H1 (cell line): ENCODE measurements around the gene SLC4A1AP. TPM values are rescaled to one million over a fixed set of nuclear protein-coding genes. Genes with fewer than 3 reads are reported as not detected.

Source experiments
- CTCF ChIA-PET: fragments of 300-600 bp; sonication (Branson Sonifier 250); formaldehyde crosslinking; loops from one replicate; lab custom pipeline; 2021; ENCODE audit not compliant: partially characterized antibody; lab: Charles Lee
- POLR2A ChIA-PET: fragments of 300-600 bp; sonication (Branson Sonifier 250); formaldehyde crosslinking; loops from one replicate; lab custom pipeline; 2021; ENCODE audit warnings: inconsistent platforms; ENCODE audit not compliant: partially characterized antibody; lab: Charles Lee
- DNase-seq, 2 experiments: peaks; one replicate each; pipeline versions ENCODE4 v3.0.0 to v3.0.0-alpha.2; 2010 to 2022; ENCODE audit warnings: low spot score in 2 of 2, low read depth in 1 of 2, mixed read lengths in 1 of 2
- FAIRE-seq: peaks from 2 replicates; lab custom pipeline; 2011; peaks lifted over from hg19 to GRCh38; lab: Jason Lieb, UNC
- H2AFZ ChIP-seq: 2 replicates; pipeline ENCODE4 v1.8.1; 2012; ENCODE audit warnings: low read length, inconsistent platforms
- H2AK5ac ChIP-seq: 2 replicates; pipeline ENCODE4 v1.6.1; 2013; ENCODE audit warnings: low read depth, low read length
- H2BK120ac ChIP-seq: replicated peaks from 2 replicates; pipeline ENCODE3; 2013; ENCODE audit warnings: low read depth, low read length, inconsistent platforms
- H2BK12ac ChIP-seq: 2 replicates; pipeline ENCODE4 v1.6.1; 2013; ENCODE audit warnings: low read depth, low read length
- H2BK15ac ChIP-seq: 2 replicates; pipeline ENCODE4 v1.6.1; 2013; ENCODE audit warnings: low read length
- H2BK20ac ChIP-seq: 2 replicates; pipeline ENCODE4 v1.6.1; 2013; ENCODE audit warnings: low read length
- H2BK5ac ChIP-seq: 2 replicates; pipeline ENCODE4 v1.6.1; 2013; ENCODE audit warnings: low read depth, low read length
- H3K14ac ChIP-seq: 2 replicates; pipeline ENCODE4 v1.6.1; 2013; ENCODE audit warnings: inconsistent platforms; ENCODE audit not compliant: insufficient read length
- H3K18ac ChIP-seq: 2 replicates; pipeline ENCODE4 v1.6.1; 2013; ENCODE audit warnings: low read length; ENCODE audit errors: extremely low read depth
- H3K23ac ChIP-seq: 2 replicates; pipeline ENCODE4 v1.6.1; 2013; ENCODE audit warnings: inconsistent platforms; ENCODE audit not compliant: insufficient read length
- H3K23me2 ChIP-seq: 2 replicates; pipeline ENCODE4 v1.6.1; 2013; ENCODE audit warnings: low read depth, low read length
- H3K27ac ChIP-seq: 2 replicates; pipeline ENCODE4 v1.6.1; 2011; ENCODE audit warnings: low read depth, low read length, inconsistent platforms
- H3K27me3 ChIP-seq, 4 experiments: replicated peaks in 1 of 4; 1 replicate in 1 of 4; 2 replicates in 3 of 4; pipeline versions ENCODE4 v1.6.1 to v1.8.1; 2011 to 2013; ENCODE audit warnings: low read length in 3 of 4, mild to moderate bottlenecking in 3 of 4, inconsistent platforms in 2 of 4, mixed read lengths in 2 of 4, moderate library complexity in 1 of 4; ENCODE audit not compliant: control insufficient read depth in 3 of 4, insufficient read depth in 3 of 4; ENCODE audit errors: extremely low read depth in 1 of 4
- H3K36me3 ChIP-seq, 4 experiments: 2 replicates each; pipeline versions ENCODE4 v1.6.1 to v1.8.1; 2011 to 2013; ENCODE audit warnings: mild to moderate bottlenecking in 4 of 4, low read length in 3 of 4, moderate library complexity in 2 of 4, control low read depth in 1 of 4, inconsistent platforms in 1 of 4; ENCODE audit not compliant: insufficient read depth in 4 of 4, control insufficient read depth in 2 of 4
- H3K4ac ChIP-seq: replicated peaks from 2 replicates; pipeline ENCODE3; 2013; ENCODE audit warnings: low read length, low read depth, mixed read lengths, inconsistent platforms; ENCODE audit not compliant: insufficient read length
- H3K4me1 ChIP-seq, 4 experiments: replicated peaks in 1 of 4; 1 replicate in 1 of 4; 2 replicates in 3 of 4; pipeline versions ENCODE4 v1.6.1 to v1.8.1; 2011 to 2013; ENCODE audit warnings: low read length in 3 of 4, inconsistent platforms in 2 of 4, mixed read lengths in 1 of 4; ENCODE audit not compliant: insufficient read depth in 4 of 4, control insufficient read depth in 3 of 4
- H3K4me2 ChIP-seq, 2 experiments: 2 replicates each; pipeline versions ENCODE4 v1.6.1 to v1.8.1; 2011 to 2013; ENCODE audit warnings: low read depth in 2 of 2, low read length in 2 of 2, control low read depth in 1 of 2, inconsistent platforms in 1 of 2, mild to moderate bottlenecking in 1 of 2; ENCODE audit not compliant: insufficient read depth in 1 of 2
- H3K4me3 ChIP-seq, 4 experiments: fragments of 200-600, 300-600 bp in 1 of 4; sonication (generic), shearing (Covaris generic), sonication (Bioruptor Twin) in 1 of 4; 2 replicates each; pipeline versions ENCODE4 v1.5.1 to v1.8.1; 2011 to 2016; ENCODE audit warnings: low read length in 4 of 4, low read depth in 3 of 4, control low read depth in 2 of 4, inconsistent platforms in 2 of 4, mild to moderate bottlenecking in 2 of 4, mixed read lengths in 1 of 4, moderate library complexity in 1 of 4; ENCODE audit not compliant: insufficient read depth in 2 of 4; ENCODE audit errors: extremely low read depth in 1 of 4
- H3K56ac ChIP-seq: replicated peaks from 2 replicates; pipeline ENCODE3; 2013; ENCODE audit warnings: low read depth, mild to moderate bottlenecking, mixed read lengths, low read length, inconsistent platforms; ENCODE audit not compliant: insufficient read length
- H3K79me1 ChIP-seq: 2 replicates; pipeline ENCODE4 v1.6.1; 2013; ENCODE audit warnings: low read depth, low read length, control low read depth
- H3K79me2 ChIP-seq, 2 experiments: 2 replicates each; pipeline versions ENCODE4 v1.6.1 to v1.8.1; 2012 to 2013; ENCODE audit warnings: low read length in 2 of 2, mild to moderate bottlenecking in 2 of 2, inconsistent platforms in 1 of 2; ENCODE audit not compliant: insufficient read depth in 2 of 2, control insufficient read depth in 1 of 2
- H3K9ac ChIP-seq, 4 experiments: replicated peaks in 1 of 4; 1 replicate in 1 of 4; 2 replicates in 3 of 4; pipeline versions ENCODE4 v1.6.1 to v1.8.1; 2011 to 2013; ENCODE audit warnings: low read depth in 3 of 4, low read length in 3 of 4, control low read depth in 2 of 4, mild to moderate bottlenecking in 2 of 4, moderate library complexity in 2 of 4, inconsistent platforms in 1 of 4; ENCODE audit errors: extremely low read depth in 1 of 4
- H3K9me3 ChIP-seq, 2 experiments: 2 replicates each; pipeline versions ENCODE4 v1.6.1 to v1.8.1; 2012 to 2013; ENCODE audit warnings: mild to moderate bottlenecking in 2 of 2, moderate library complexity in 2 of 2, control low read depth in 1 of 2, inconsistent platforms in 1 of 2, low read depth in 1 of 2, low read length in 1 of 2, mixed read lengths in 1 of 2; ENCODE audit not compliant: insufficient read depth in 2 of 2
- H4K20me1 ChIP-seq, 2 experiments: replicated peaks in 1 of 2; 2 replicates each; pipeline versions ENCODE3 to v1.8.1; 2011 to 2013; ENCODE audit warnings: inconsistent platforms in 2 of 2, low read length in 2 of 2, mild to moderate bottlenecking in 1 of 2; ENCODE audit not compliant: insufficient read depth in 2 of 2, control insufficient read depth in 1 of 2
- H4K5ac ChIP-seq: 2 replicates; pipeline ENCODE4 v1.6.1; 2013; ENCODE audit warnings: low read length, low read depth, mixed read lengths, inconsistent platforms; ENCODE audit not compliant: insufficient read length
- H4K8ac ChIP-seq: 2 replicates; pipeline ENCODE4 v1.8.0; 2013; ENCODE audit warnings: mild to moderate bottlenecking, moderate library complexity, low read length, inconsistent platforms; ENCODE audit not compliant: insufficient read depth; ENCODE audit errors: extremely low read depth
- H4K91ac ChIP-seq: replicated peaks from 2 replicates; pipeline ENCODE3; 2013; ENCODE audit warnings: low read length, mixed read lengths, inconsistent platforms; ENCODE audit not compliant: insufficient read length
- ATF3 ChIP-seq: IDR thresholded peaks from 2 replicates; pipeline ENCODE4 v1.6.1; 2011; ENCODE audit warnings: low read depth, mild to moderate bottlenecking, low read length; ENCODE audit not compliant: insufficient read depth
- POLR2AphosphoS5 ChIP-seq: IDR thresholded peaks from 2 replicates; pipeline ENCODE4 v1.6.1; 2011; ENCODE audit warnings: low read depth, low read length
- POU5F1 ChIP-seq: IDR thresholded peaks from 2 replicates; pipeline ENCODE4 v1.6.1; 2011; ENCODE audit warnings: low read depth, mild to moderate bottlenecking, low read length, moderate library complexity
- RAD21 ChIP-seq, 2 experiments: IDR thresholded peaks in 1 of 2; conservative IDR thresholded peaks in 1 of 2; 2 replicates each; pipeline ENCODE4 v1.6.1; 2011; ENCODE audit warnings: low read depth in 2 of 2, low read length in 2 of 2, improper control_type of control experiment in 1 of 2, inconsistent platforms in 1 of 2, mild to moderate bottlenecking in 1 of 2, moderate library complexity in 1 of 2
- SIRT6 ChIP-seq: IDR thresholded peaks from one replicate; pipeline ENCODE4 v1.7.1; 2012; ENCODE audit warnings: low read length, inconsistent platforms
- SP4 ChIP-seq: IDR thresholded peaks from 2 replicates; pipeline ENCODE4 v1.6.1; 2012; ENCODE audit warnings: low read length, inconsistent platforms
- SUZ12 ChIP-seq: fragments of 200-600 bp; sonication (generic); IDR thresholded peaks from 2 replicates; pipeline ENCODE4 v1.6.1; 2012; ENCODE audit warnings: mild to moderate bottlenecking, inconsistent platforms, low read length, moderate library complexity, mixed read lengths
- ZNF274 ChIP-seq: IDR thresholded peaks from 2 replicates; pipeline ENCODE4 v1.7.0; 2012; ENCODE audit warnings: low read length, borderline replicate concordance; ENCODE audit errors: extremely low read depth
- polyA plus RNA-seq, 7 experiments: library from polyadenylated mRNA; depleted of rRNA in 3 of 7; stranded (reverse) in 5 of 7; unstranded in 2 of 7; fragments of >200 nt in 5 of 7; fragments of 200-250 nt in 2 of 7; gene quantifications; 1 replicate in 5 of 7; 2 replicates in 1 of 7; 4 replicates in 1 of 7; pipeline versions ENCODE4 v1.2.1 to v1.2.3, GENCODE V29; 2011 to 2013; ENCODE audit warnings: missing spikeins in 2 of 7, mixed read lengths in 2 of 7
- total RNA-seq: library from RNA; stranded (reverse); fragmentation: NEBNext Ultra II Directional; extraction: Animal tissue kit (Norgen Biotek cat#: 25700); gene quantifications from 2 replicates; pipeline ENCODE4 v1.2.1, GENCODE V29; 2021

SLC4A1AP gene
- total and polyA plus RNA-seq, 2 of the 8 experiments (the other 6 are each of a cell fraction or from before 2014, with no cell fraction given) = 8.1 to 18.4 TPM

GRCh38 chr2:27690052-27690451 lies 26.4 kb downstream of the SLC4A1AP start:
- Histone ChIP-seq H2BK12ac (no peak overlapping the region), H3K4me3 (no peak overlapping the region), H2BK5ac (no peak overlapping the region), H3K56ac (no peak overlapping the region), H2BK120ac (no peak overlapping the region), H3K4me2 (no peak overlapping the region), H3K4ac (no peak overlapping the region), H3K79me1 (no peaks in the 10 kb centered on the region), H3K18ac (no peak overlapping the region), H3K79me2 (no peaks in the 10 kb centered on the region), H2BK20ac (no peak overlapping the region), H4K20me1 (peaks cover 0 to 2% of the 10 kb centered on the region in 2 experiments), H2BK15ac (no peak overlapping the region), H3K23me2 (no peaks in the 10 kb centered on the region), H3K27ac (no peak overlapping the region), H4K8ac (no peak overlapping the region), H2AFZ (no peak overlapping the region), H3K23ac (no peak overlapping the region), H4K5ac (no peak overlapping the region), H4K91ac (no peak overlapping the region), H3K9ac (no peak overlapping the region), H3K14ac (no peak overlapping the region), H3K36me3 (peaks cover 5 to 18% (median 11%) of the 10 kb centered on the region in 4 experiments), H3K4me1 (no peaks in the 10 kb centered on the region), H2AK5ac (no peak overlapping the region), H3K27me3 (no peaks in the 10 kb centered on the region), H3K9me3 (no peaks in the 10 kb centered on the region)
- CTCF ChIA-PET = interaction anchor here (1.3 to 1.6 kb wide), 2 partner anchors 9 to 14 kb away, joined by 4 to 6 read pairs; no protein-coding TSS in a partner anchor
- FAIRE-seq (no peak), DNase-seq (no peak)
- POLR2A ChIA-PET = no interaction called here
- TF ChIP-seq SP4 (no peak), ZNF274 (no peak), RAD21 (IDR thresholded peaks at IDR 0.05 in 1 of 2, conservative IDR thresholded peaks at IDR 0.05 in 1 of 2; ENCODE audit: low read depth in 2 of 2, low read length in 2 of 2) (no peak), SIRT6 (no peak), POLR2AphosphoS5 (no peak), ATF3 (no peak), SUZ12 (no peak), POU5F1 (no peak)
